ENCODE results near the gene TAP1. TPM values are rescaled to one million over a fixed set of nuclear protein-coding genes. Genes with fewer than 3 reads are reported as not detected.

TAP1 gene
- polyA plus RNA-seq, 1 experiment, result 38.6 TPM

DNA sequence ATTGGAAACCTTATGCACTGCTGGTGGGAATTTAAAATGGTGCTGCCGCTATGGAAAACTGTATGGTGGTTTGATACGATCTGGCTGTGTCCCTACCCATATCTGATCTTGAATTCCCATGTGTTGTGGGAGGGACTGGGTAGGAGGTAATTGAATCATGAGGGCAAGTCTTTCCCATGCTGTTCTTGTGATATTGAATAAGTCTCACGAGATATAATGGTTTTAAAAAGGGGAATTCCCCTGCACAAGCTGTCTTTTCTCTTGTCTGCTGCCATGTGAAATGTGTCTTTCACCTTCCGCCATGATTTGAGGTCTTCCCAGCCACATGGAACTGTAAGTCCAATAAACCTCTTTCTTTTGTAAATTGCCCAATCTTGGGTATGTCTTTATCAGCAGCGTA is 19.8 kb downstream of the TAP1 start:
- CTCF ChIA-PET, result interaction anchor here (1.9 kb wide), 1 partner anchor 34 kb away, joined by 8 read pairs; no protein-coding TSS in a partner anchor

DNA sequence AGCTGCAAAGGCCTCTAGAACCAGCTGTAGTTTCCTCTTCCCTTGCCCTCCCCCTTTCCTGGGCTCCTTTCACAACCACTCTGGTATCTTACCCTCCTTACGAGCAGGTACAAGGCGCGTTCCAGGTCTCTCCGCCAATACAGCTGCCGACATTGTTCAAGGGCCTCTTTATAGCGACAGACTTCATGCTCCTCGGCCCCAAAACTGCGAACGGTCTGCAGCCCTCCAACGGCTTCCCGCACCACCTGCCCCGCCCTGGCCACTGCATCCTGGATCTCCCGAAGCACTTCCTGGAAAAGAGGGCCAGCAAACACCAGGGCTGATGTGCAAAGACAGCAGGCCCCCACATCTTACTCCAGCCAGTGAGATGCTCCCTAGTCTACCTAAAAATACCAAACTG is 21.0 kb downstream of the TAP1 start:
- Histone ChIP-seq H3K27me3 (ENCODE audit: control insufficient read depth, insufficient read depth, low read length) (no peaks in the 10 kb centered on the region), H3K4me3 (ENCODE audit: low read depth, low read length) (no peak overlapping the region), H3K9me3 (ENCODE audit: control insufficient read depth, insufficient read depth, low read length) (no peaks in the 10 kb centered on the region), H3K27ac (ENCODE audit: low read depth, low read length) (no peak overlapping the region)
- TF ChIP-seq, protein P1, sequence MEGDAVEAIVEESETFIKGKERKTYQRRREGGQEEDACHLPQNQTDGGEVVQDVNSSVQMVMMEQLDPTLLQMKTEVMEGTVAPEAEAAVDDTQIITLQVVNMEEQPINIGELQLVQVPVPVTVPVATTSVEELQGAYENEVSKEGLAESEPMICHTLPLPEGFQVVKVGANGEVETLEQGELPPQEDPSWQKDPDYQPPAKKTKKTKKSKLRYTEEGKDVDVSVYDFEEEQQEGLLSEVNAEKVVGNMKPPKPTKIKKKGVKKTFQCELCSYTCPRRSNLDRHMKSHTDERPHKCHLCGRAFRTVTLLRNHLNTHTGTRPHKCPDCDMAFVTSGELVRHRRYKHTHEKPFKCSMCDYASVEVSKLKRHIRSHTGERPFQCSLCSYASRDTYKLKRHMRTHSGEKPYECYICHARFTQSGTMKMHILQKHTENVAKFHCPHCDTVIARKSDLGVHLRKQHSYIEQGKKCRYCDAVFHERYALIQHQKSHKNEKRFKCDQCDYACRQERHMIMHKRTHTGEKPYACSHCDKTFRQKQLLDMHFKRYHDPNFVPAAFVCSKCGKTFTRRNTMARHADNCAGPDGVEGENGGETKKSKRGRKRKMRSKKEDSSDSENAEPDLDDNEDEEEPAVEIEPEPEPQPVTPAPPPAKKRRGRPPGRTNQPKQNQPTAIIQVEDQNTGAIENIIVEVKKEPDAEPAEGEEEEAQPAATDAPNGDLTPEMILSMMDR (IDR thresholded peaks at IDR 0.05; ENCODE audit: low read depth, low read length), result no peak
- DNase-seq (ENCODE audit: low read depth, low spot score), result no peak
- ChIA-PET POLR2A (no interaction called here), CTCF (interaction anchor here (0.7 to 1.9 kb wide), 2 partner anchors 21 to 35 kb away, joined by 3 to 8 read pairs; partner anchors contain the start of gene TAP1)

More for the DNA sequence above, 19.8 kb downstream of the TAP1 start:
- POLR2A ChIA-PET, result no interaction called here
- H3K27me3 ChIP-seq (ENCODE audit: control insufficient read depth, insufficient read depth, low read length), result no peaks in the 10 kb centered on the region
- no peak for DNase-seq (ENCODE audit: low read depth, low spot score)
- H3K4me3 ChIP-seq (ENCODE audit: low read depth, low read length), result no peak overlapping the region
- H3K27ac ChIP-seq (ENCODE audit: low read depth, low read length), result no peak overlapping the region
- H3K9me3 ChIP-seq (ENCODE audit: control insufficient read depth, insufficient read depth, low read length), result no peaks in the 10 kb centered on the region; the same call in 1 of the 2 replicates
- TF ChIP-seq, protein P1 (IDR thresholded peaks at IDR 0.05; ENCODE audit: low read depth, low read length), result no peak

DNA sequence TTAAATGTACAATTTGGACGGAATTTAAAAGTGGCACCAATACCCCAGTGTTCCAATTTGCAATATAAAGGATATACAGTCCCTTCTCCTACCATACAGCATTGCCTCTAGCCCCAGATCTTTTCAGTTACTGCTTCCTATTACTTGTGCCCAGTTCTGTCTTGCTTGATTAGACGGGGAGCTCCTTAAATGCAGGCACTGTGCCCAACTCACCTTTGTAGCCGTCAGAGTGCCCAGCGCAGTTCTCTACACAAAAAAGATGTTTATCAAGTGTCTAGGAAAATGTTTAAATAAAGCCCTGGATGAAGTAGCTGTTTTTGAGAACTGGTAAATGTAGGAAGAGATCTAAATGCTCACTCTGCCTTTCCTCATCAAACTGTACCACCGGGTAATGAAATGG is 22.6 kb downstream of the TAP1 start:
- Histone ChIP-seq H3K9me3 (ENCODE audit: control insufficient read depth, insufficient read depth, low read length) (no peaks in the 10 kb centered on the region), H3K27me3 (ENCODE audit: control insufficient read depth, insufficient read depth, low read length) (no peaks in the 10 kb centered on the region), H3K27ac (ENCODE audit: low read depth, low read length) (no peak overlapping the region), H3K4me3 (ENCODE audit: low read depth, low read length) (no peak overlapping the region)
- TF ChIP-seq, protein P1 (IDR thresholded peaks at IDR 0.05; ENCODE audit: low read depth, low read length), result no peak
- POLR2A ChIA-PET, result no interaction called here
- no peak for DNase-seq (ENCODE audit: low read depth, low spot score)
- CTCF ChIA-PET, result interaction anchor here (1.4 to 1.5 kb wide), 2 partner anchors 31 to 37 kb away, joined by 7 to 9 read pairs; no protein-coding TSS in a partner anchor

DNA sequence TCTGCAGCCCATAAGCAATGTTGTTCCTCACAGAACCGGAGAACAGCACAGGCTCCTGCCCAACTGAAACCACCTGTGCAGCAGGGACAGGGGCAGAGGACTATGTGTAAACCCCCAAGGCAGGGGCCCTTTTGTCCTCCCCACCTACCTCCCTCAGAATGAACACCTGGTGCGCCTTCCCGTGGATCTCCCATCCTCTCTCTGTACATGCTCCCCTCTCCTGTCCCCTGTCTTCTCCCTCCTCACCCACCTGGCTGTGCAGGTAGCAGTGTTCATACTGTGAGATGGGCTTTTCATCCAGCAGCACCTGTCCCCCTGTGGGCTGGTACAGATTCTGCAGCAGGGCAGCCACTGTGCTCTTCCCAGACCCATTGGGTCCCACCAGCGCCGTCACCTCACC is 23.5 kb downstream of the TAP1 start:
- CTCF ChIA-PET, result no interaction called here
- no peak for DNase-seq (ENCODE audit: low read depth, low spot score)
- TF ChIP-seq, protein P1 (IDR thresholded peaks at IDR 0.05; ENCODE audit: low read depth, low read length), result no peak
- H3K27ac ChIP-seq (ENCODE audit: low read depth, low read length), result no peak overlapping the region
- H3K9me3 ChIP-seq (ENCODE audit: control insufficient read depth, insufficient read depth, low read length), result no peaks in the 10 kb centered on the region
- no peaks in the 10 kb centered on the region for H3K27me3 ChIP-seq (ENCODE audit: control insufficient read depth, insufficient read depth, low read length)
- POLR2A ChIA-PET, result no interaction called here
- no peak overlapping the region for H3K4me3 ChIP-seq (ENCODE audit: low read depth, low read length)

DNA sequence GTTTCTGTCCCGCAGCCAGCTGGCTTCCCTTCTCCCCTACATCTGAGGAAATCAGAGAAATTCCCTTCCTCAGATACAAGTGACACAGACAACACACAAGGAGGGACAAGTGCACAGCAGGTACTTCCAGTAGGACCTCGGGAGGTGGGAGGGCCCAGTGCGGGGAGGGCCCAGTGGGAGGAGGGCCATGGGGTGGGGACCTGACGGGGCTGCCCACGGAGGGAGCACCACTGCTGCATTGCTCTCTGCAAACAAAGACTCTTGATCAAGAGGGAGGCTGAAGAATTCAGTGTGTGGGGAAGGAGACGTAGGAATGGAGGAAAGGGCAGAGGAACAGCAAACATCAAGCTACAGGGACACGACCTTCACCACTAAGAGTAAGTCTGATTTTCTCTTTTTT is 24.0 kb downstream of the TAP1 start:
- no peaks in the 10 kb centered on the region for H3K9me3 ChIP-seq (ENCODE audit: control insufficient read depth, insufficient read depth, low read length)
- TF ChIP-seq, protein P1 (IDR thresholded peaks at IDR 0.05; ENCODE audit: low read depth, low read length), result no peak
- no peak for DNase-seq (ENCODE audit: low read depth, low spot score)
- ChIA-PET POLR2A (no interaction called here), CTCF (interaction anchor here (5.7 kb wide), 1 partner anchor 39 kb away, joined by 87 read pairs; no protein-coding TSS in a partner anchor)
- H3K27me3 ChIP-seq (ENCODE audit: control insufficient read depth, insufficient read depth, low read length), result no peaks in the 10 kb centered on the region
- no peak overlapping the region for H3K27ac ChIP-seq (ENCODE audit: low read depth, low read length)
- H3K4me3 ChIP-seq (ENCODE audit: low read depth, low read length), result no peak overlapping the region

Data from AG04450 (cell line).